NCI-H524 (cell line): ENCODE measurements around the gene FTCD.

ENCODE experiments used
- DNase-seq, 2 experiments: peaks; one replicate each; lab custom pipeline; 2025; lab: John Stamatoyannopoulos, UW

The FTCD gene

DNA sequence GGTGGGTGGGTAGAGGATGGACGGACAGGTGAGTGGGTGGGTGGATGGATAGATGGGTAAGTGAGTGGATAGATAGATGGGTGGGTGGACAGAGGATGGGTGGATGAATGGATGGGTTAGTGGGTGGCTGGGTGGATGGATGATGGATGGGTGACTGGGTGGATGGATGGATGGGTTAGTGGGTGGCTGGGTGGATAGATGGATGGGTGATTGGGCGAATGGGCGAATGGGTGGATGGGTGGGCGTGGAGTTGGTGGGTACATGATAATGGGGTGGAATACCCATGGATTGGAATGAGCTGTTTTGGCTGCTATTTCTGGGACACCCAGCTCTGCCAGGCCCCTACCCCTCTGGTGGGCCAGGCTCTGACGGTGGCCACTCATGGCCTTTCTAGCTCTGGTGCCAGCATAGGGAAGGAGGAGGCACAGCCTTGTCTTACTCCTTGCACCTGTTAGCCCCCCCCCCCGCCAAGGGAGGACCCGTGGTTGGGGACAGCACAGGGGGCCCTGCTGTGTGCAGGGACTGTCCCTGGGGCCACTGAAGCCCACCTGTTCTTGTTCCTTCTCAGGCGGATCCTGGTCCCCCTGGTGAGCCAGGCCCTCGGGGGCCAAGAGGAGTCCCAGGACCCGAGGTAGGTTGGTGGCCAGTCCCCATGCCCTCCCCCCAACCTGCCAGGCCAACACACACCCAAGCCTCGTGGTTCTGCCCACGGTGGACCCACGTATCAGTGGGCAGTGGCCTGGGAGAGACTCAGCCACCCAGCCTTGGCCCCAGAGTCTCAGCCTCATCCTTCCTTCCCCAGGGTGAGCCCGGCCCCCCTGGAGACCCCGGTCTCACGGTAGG, 31.1 kb downstream of the FTCD start:
- DNase-seq = no peak

DNA sequence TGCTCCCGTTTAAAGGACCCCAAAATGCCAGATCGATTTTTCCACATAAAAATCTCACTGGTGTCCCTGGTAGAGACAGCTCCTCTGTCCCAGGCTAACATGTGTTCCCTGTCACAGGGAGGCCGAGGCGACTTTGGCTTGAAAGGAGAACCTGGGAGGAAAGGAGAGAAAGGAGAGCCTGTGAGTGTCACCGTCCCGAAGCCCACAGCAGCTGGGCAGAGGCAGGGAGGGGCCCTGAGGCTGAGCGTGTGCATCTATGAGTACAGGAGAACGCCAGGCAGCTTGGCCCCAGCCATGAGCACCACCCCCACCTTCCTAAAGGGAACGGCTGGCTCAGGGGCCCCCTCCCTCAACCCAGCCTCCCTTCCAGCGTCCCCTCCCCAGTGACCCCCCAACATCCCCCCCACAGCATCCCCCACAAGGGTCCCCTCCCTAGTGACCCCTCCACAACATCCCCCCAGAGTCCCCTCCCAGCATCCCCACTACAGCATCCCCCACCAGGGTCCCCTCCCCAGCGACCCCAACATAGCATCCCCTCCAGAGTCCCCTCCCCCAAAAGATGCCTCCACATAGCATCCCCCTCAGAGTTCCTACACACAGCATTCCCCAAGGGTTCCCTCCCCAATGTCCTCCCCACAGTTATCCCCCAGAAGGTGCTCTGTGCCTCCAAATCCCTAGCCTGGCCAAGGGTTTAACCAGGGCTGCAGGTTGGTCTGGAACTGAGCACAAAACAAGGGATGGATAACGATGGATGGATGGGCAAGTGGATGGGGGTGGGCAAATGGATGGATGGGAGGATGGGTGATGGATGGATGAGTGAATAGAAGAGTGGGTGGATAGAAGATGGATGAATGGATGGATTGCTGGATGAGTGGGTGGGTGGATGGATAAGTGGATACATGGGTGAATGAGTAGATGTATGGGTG, 32.4 kb downstream of the FTCD start:
- no peak for DNase-seq

DNA sequence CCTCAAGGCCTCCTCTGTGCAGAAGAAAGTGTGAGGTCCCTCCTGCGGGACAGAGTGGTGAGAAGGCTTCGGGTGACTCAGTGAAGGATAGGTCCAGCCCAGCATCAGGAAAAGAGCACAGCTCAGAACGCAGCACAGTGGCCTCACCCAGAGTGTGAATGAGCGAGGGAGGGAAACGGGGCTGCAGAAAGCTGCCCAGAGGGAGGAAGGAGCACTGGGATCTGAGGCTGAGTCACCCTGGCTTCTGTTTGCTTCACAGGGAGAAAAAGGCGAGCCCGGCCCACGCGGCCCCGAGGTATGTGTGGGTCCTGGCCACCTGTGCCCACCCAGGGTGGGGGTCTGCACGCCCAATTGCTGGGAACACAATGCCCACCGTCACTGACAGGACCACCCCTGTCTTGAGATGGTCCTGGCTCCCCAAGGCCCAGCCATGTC, 33.1 kb downstream of the FTCD start:
- no peak for DNase-seq

DNA sequence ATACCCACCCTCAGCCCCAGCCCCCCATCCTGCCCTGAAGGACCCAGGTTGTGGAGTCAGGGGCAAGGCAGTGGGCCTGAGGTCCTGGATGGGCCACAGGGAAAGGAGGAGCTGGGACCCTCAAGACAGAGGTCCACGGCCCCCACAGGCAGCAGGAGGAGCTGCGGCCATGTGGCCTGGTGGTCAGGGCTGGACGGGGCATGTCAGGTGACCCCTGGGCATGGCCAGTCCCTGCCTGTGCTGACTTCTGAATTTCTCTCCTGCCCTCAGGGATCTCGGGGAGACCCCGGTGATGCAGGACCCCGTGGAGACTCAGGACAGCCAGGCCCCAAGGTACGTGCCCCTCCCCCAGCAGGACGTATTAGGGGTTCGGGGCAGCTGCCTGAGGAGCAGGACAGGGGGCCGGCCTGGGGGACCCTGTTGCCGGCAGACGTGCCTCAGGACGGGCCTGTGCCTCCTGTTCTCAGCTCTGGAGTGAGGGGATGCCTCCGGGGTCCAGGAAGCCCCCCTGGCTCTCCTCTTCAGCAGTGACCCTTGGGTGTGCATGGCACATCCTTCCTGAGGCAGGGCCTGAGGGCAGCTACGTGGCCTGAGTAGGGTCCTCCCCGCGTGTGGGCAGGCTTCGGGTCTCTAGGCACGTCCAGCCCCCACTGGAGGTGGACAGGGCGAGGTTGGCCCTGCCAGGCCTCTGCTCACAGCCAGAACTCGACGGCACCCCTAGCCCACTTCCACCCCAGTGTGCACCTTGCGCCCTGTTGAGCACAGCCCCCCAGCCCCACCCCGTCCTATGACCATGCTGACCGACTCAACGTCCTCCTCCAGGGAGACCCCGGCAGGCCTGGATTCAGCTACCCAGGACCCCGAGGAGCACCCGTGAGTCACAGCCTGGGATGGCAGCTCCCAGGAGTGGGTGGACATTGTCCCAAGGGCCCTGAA, 33.8 kb downstream of the FTCD start:
- no peak for DNase-seq

DNA sequence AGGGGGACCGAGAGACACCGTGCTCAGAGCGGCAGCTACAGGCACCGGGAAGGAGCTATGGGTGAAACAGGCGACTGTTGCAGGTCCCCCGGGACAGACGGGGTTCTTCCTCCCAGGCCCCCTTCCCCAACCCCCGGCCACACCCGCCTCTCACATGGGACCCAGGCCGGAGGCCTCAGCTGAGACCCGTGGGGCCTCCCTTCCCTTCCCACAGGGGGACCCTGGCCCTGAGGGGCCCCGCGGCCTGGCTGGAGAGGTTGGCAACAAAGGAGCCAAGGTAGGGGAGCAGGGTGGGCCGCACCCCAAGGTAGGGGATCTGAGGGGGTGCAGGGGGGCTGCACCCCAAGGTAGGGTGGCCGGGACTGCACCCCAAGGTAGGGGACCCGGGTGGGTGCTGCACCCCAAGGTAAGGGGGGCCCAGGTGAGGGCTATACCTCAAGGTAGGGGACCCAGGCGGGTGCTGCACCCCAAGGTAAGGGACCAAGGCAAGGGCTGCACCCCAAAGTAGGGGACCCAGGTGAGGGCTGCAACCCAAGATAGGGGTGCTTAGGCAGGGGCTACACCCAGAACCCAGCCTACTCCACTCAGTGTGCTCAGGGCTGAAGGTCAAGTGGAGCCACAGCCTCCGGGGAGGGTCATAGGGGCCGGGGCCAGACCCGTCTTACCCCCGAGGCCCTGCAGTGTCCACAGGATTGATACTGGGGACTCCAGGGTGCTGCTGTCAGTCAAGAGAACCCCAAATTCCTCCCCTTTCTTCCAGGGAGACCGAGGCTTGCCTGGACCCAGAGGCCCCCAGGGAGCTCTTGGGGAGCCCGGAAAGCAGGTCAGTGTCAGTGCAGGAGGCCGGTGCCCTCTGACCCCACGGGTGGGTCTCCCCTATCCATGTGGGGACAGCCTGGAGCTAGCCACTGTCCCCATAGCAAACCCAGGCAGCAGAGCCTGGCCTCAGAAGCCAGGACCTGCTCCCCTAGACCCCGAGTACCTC, 34.8 kb downstream of the FTCD start:
- DNase-seq = no peak

DNA sequence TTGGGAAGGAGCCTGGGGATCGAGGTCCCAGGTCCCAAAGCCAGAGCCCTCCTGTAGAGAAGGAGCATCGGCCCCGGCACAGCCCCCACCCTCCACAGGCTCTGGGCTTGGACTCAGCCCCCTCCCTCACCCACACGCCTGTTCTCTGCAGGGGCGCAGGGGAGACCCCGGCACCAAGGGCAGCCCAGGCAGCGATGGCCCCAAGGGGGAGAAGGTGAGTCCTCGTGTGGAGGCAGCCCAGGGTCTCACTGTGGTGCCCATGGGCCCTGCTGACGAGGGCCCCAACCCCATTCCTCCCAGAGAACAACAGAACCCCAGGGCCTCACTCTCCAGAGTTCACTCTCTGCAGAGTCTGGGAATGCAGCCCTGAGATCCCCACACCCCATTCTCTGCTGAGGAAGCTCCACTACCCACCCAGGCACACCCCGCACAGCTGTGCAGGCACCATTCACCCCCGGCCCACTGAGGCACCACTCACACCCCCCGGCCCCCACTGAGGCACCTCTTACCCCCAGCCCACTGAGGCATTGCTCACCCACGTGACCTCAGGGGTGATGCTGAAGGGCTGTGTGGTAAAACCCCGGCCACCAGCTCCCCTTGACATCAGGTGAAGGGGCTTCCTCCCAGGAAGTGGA, 35.6 kb downstream of the FTCD start:
- no peak for DNase-seq

DNA sequence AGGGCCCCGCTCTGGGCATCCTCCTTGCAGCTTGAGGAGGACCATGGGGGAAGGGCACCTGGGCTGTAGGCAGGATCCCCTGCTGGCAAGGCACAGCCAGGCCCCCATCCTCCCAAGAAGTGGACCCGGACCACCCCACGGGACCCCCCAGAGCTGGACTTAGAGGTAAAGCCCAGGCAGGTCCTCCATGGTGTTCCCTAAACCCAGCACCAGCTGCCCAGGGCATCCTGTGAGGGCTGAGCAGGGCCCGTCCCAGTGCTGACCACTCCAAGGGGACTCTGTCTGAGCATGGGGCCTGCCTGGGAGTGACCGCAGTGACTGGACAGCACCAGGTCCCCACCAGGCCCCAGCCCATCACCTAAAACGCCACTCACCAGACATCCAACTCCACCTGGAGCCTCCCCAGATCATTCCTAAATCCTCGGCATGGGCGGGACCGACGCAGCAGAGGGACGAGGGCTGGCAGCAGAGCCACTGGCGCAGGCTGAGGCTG, 36.2 kb downstream of the FTCD start:
- no peak for DNase-seq

DNA sequence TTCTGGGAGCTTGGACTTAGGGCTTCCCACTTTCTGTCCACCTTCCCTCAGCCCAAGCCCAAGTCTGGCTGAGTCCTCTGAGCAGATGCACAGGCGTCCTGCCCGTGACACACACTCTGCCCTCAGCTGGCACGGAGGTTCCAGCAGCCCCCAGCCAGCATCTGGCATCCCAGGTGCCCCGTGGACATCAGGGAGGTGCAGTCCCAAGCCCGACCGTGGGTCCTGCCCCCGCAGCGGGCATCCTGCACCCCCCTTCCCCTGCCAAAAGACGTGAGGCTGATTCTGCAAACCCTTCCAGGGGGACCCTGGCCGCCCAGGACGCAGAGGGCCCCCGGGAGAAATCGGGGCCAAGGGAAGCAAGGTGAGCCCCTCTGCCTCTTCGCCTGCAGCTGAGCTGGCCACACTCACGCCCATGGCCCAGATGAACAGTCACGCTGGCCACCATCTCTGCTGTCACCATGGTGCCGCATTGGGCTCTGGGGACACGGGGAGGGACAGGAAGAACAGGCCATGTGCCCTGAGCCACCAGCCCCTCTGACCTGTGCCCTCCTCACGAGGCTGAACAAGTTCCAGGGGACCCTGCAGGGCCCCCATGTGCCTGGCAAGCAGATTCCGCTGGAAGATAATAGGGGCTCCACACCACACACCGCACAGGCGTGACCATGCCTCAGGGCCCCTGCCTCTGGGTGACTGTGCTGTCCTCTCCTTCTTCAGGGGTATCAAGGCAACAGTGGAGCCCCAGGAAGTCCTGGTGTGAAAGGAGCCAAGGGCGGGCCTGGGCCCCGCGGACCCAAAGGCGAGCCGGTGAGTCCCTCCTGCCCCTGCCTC, 36.8 kb downstream of the FTCD start:
- no peak for DNase-seq

DNA sequence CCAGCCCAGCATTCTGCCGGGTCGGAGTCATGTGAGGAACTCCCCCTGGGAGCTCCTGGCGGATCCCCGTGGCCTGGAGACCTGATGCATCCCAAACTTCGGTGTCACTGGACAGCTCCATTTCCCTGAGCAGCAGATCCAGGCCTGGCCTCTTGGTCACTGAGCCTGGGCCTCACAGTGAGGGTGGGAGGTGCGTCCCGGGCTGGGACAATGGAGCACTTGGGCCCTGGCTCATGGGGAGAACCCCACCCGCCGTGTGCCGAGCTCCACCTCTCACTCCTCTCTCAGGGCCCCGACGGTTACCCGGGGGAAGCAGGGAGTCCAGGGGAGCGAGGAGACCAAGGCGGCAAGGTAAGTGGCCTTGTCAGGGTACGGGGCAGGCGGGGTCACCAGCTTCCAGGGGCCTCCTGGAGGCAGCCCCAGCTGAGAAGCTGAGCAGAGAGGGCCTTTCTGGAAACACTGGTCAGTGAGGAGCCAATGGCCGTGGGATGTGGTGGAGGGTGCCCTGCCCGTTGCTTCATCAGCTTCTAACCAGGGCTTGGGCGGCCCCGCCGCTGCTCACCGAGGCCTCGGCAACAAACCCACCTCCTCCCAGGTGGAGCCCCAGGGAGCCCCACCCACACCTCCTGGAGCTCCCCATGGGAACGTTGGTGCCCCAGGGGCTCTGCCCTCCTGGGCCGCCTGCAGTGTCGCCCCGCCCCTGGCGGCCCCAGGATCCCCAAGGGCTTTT, 37.6 kb downstream of the FTCD start:
- DNase-seq = no peak

DNA sequence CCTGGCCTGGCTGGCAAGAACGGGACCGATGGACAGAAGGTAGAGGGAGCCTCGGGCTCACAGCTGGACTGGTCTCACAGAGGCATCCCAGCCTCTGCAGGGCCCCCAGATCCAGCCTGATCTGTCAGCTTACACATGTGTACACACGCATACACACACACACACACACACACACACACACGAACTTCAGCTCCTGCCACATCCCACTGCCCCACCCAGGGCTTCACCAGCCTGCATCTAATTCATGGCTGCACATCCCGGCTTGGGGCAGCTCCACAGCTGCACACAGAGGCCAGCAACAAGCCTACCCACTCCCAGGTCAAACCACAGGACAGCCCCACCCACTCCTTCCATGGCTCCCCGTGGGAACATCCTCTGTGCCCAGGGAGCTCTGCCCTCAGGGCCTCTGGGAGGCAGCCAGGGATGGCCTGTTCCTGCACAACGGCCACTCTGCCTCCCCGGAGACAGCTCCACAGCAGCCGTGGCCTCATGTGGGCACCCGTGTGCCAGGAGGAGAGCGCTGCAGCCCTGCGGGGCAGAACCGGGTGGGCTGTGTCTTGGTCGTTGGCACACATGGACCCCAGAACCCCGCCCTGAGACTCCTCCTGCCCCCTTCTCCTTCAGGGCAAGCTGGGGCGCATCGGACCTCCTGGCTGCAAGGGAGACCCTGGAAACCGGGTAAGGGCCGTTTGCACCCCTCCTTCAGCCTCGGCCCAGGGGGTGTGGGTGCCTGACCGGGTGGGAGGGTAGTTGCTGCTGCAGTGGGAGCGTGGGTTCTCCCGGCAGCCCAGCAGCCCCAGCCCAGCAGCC, 38.4 kb downstream of the FTCD start:
- DNase-seq = no peak

DNA sequence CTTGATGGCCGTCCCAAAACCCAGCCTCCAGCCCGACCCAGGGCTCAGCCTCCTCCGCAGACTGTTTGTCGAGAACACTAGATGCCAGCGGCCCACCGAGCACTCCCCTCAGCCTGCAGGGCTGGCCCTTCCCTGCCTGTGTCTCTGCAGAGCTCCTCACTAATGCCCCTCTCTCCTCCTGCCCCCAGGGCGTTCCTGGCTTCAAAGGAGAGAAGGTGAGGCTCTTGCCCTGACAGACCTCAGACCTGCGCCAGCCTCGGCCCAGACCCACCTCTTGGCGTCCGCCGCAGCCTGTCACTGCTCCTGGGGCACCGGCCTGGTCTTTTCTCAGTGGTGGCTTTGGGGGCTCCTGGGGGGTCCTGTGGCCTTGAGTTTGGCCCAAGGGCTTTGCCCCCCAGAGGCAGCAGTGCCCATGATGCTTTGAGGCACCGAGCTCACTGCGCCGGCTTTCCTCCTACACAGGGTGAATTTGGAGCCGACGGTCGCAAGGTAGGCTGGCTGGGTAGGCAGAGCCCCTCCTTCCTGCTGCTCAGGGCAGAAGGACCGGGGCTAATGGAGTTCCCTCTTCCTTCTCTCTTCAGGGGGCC, 39.1 kb downstream of the FTCD start:
- DNase-seq = no peak

DNA sequence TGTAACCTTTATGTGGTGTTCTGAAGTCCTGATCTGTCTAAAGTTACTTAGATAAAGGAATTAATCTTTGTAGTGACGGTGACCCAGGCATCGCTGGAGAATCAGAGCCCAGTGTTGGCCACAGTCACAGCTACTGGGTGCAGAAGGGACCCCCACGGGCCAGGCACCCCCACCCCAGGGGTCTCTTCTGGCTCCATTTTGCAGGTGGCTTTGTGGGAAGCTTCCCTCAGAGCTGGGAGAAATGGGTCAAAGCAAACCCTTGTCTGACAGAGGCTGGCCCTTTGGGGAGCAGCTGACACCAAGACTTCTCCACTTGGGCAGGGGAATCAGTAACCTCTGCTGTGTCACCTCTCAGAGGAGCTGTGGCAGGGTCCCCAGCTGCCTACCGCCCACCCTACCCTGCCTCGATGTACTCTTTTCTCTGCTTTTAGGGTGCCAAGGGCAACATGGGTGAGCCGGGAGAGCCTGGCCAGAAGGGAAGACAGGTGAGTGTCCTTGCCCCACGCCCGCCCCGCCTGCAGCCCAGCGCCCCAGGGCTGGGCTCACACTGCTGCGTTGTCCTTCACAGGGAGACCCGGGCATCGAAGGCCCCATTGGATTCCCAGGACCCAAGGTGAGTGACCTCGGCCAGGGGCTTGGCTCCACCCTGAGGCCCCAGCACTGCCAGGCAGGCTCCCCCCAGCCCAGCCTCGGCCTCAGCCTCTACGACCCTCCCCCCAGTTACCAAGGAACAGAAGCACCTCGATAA, 39.8 kb downstream of the FTCD start:
- DNase-seq = no peak

DNA sequence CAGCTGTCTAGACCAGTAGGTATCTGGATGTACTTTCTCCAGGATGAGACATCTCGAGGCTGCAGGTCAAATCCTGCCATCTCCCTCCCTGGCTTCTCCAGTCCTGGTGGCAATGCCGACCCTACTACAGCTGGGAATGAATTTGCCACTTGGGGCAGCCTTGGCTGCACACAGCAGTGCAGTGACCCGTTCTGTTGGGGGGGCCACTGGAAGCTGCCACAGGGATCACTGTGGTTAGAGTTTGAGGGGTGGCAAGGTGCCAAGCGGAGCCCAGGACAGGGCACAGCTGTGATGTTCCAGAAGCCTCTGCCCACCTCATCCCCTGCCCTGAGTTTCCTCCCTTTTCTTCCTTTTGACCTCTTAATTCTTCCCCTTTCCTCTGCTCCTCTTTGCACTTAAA, 40.4 kb downstream of the FTCD start:
- DNase-seq = no peak

DNA sequence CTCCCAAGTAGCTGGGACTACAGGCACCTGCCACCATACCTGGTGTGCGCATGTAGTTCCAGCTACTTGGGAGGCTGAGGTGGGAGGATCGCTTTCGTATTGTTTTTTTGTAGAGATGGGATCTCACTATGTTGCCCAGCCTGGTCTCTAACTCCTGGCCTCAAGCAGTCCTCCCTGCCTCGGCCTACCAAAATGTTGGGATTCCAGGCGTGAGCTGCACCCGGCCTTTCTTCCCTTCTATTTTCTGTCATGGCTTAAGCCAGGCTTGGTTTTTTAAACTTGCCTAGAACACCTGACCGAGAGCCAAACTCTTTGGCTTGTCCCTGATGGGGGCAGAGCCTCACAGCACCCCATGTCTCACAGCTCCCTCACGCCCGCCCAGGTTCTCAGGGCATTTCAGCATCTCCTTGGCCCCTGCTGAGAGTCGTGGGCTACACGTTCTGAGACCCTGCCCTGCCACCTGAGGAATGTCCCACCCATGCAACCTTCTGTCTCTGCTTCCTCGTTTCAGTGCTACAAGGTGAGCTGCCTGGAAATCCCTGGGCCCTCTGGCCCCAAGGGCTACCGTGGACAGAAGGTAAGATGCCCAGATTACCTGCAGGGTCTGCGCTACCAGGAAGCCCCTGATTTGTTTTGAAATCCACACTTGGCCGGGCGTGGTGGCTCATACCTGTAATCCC, 41.7 kb downstream of the FTCD start:
- DNase-seq = no peak

DNA sequence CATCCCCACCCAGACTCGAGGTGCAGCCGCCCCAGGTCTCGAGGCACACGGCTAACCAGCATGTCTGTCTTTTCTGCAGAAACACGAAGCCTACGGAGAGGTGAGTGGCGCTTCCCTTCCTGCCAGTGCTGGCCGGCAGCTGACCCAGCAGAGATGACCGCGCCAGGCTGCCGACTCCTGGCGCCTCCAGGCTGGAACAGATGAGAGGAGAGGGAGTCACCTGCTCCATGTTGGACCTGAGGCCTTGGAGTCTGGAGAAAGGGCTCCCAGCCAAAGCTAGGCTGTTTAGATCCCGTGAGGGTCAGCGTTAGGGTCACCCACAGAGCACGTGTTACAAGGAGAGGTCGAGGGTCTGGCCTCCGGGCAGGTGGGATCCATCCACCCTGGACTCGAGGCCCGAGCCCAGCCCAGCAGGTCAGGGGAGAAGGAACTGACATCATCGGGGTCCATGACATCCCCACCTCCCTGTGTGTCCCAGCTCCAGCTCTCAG, 42.6 kb downstream of the FTCD start:
- DNase-seq = no peak
